GM21447 (cell line): ENCODE measurements around the gene AGAP1.

Experiments
- ATAC-seq: cut with Tn5 transposase; IDR thresholded peaks from one replicate; pipeline ENCODE4 v1.9.1; 2021; ENCODE audit not compliant: unreplicated experiment

The AGAP1 gene

GRCh38 chr2:235605312-235606003, 111.6 kb downstream of the AGAP1 start:
- ATAC-seq: no peak

GRCh38 chr2:235606004-235606715, 112.3 kb downstream of the AGAP1 start:
- no peak for ATAC-seq

DNA sequence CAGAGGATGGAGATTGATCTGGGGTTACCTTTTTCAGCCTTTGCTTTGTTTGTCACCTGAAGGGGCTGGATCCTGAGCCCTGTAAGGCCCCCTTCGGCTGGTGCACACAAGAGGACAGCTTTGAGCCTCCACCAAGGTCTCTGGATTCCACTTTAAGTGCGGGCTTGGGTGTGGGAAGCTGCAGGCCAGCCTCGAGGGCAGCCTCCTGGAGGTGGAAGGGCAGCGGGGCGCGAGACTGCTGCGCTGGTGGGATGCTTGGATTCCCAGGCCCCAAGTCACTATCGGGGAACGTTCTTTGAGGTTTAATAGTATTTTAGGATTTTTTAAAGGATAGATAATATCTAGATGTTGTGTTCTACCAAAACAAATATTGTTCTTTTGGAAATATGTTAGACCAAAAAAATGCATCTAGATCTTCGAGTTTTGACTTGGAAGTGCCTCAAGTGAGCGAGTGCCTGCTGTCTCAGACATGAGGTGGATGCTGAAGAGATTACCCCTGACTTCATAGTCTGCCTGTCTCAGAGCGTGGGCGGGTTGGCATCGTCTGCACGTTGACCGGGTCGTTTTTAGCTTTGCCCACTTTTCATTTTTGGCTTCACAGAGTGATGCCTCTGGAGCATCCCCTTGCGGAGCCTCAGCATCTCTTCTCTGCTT, 113.8 kb downstream of the AGAP1 start:
- no peak for ATAC-seq

DNA sequence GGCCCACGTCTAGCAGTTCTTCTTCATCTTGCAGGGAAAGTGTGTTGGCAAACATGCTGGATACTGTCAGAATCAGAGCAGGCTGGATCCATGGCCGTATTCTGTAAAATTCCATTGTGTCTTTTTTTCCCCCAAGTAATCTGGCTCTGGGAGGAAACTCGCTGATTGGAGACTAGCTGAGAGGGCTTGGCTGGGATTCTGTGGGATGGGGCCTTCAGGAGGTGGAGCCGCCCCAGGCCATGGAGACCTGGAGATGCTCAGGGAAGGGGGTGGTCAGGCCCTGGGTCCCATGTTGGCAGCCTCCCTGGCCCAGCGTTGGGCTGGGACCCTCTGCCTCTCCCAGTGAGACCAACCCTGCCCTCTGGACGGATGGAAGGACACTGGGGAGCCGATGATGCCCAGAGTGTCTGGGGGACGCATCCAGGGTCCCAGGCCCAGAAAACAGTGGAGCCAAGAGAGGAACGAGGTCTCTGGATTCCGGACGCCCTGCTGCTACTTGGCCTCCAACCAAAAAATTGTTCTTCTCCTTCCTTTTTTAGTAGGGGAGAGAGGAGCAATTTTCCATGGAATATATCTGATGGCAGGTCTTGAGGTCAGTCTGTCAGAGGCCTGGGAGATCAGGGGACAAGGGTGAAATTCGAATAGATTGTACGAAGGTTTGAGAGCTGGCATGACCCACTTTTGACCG, 114.5 kb downstream of the AGAP1 start:
- no peak for ATAC-seq

DNA sequence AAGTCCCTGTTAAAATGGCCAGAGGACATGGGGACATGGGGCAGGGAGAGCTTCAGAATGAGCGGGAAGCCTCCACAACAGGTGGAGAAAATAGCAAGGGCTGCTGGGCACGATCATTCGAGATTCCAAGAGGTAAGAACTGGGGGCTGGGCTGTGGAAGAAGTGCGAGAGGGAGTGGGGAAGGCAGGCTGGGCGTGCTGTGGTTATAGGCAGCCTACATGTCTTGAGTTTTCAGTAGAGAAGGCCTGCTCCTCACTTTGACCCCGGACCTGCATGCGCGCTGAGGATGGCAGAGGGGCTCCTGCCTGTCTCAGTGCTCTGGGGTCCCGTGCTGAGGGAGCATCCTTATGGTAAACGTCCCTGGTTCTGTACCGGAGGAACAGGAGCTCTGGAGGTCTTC, 115.5 kb downstream of the AGAP1 start:
- no peak for ATAC-seq

DNA sequence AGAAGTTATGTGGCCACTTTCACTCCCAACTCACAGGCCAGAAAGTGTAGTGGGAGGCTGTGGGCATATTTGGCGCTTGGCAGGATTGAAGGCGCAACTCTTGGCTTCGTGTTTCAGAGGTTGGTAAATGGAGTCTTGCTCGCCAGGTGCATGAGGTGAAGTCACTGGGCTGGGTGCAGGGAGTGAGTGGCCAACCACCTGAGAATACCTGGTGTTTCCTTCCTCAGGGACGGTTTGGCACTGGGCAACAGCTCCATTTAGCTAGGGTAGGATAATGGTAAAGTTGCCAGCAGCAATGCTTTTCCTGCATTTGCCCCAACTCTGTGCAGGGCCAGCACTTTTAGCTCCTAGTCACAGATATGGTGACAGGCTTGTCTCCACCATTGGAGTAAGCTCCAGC, 115.9 kb downstream of the AGAP1 start:
- no peak for ATAC-seq

DNA sequence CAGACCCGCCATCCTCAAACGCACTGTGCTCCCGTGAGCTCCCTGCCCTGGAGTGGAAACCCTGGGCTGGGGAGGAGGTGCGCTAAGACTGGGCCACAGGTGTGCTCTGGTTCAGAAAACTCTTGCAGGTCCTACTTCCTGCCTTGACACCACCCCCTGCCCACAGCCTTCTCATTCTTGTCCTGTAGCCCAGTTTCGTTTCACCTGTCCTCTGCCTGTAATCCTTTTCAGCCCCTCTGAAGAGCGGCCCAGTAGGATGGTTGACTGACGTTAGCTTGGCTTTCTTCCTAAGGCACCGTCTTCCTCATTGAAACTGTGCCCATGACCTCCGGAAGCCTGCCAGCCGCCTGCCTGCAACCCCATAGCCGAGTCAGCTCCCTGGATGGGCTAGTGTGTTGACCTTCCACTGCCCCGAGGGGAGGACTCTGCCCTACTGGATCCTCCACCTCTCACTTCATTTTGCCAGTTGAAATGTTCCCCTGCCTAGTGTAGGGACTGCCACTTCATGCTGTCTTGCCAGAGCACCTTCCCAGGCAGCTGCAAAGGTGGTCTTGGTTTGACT, 116.9 kb downstream of the AGAP1 start:
- ATAC-seq: no peak

DNA sequence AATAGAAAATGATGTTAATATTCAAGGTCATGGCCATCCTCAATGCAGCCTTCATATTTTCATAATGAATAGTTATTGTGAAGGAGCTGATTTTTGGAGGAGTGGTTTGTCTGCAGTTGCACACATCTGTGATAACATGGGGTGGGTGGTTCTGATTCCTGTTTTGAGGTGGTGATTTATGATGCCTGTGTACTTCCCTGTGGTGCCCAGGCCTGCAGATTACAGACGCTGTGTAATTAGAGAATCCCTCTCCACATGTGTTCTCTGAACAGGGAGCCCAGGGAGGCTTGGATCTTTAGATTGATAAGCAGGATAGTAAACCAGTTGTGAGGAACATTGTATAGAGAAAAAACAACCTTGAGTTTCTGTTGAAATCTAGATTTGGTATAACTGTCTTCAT, 117.5 kb downstream of the AGAP1 start:
- no peak for ATAC-seq

GRCh38 chr2:235611756-235612155, 117.9 kb downstream of the AGAP1 start:
- ATAC-seq: no peak

GRCh38 chr2:235612181-235612950, 118.5 kb downstream of the AGAP1 start:
- ATAC-seq: no peak

- ATAC-seq: no peak
These were observed 119.8 kb downstream of the AGAP1 start for GRCh38 chr2:235613649-235614048.

DNA sequence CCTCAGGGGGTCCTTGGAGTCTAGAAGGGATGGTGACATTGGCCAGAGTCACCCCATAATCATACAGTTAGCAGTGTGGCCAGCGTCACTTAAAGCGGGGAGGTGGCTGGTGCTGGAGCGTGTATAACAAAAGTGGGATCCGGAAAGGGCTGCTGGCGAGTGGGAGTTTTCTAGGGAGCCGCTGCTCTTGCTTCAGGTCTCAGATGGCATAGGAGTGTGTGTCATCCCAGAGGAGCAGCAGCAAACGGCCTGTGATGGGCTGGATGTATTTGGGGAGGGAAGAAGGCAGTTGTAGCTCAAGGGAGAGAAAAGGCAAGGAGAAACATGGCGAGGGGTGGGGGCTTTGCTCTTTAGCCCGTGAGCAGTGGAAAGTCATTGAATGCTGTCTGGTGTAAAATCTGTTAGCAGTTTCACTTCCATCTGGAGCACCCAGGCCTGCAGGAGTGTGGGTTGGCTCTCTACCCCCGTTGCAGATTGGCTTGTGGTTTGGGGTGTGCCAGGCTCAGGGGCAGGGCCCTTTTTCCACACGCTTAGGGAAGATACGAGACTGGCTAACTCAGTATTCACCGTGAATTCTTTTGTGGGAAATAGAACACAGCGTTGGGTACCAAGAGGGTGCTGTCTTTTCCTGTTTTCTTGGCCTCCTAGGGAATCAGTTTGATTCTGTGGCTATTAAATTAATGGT, 120.5 kb downstream of the AGAP1 start:
- ATAC-seq: no peak

DNA sequence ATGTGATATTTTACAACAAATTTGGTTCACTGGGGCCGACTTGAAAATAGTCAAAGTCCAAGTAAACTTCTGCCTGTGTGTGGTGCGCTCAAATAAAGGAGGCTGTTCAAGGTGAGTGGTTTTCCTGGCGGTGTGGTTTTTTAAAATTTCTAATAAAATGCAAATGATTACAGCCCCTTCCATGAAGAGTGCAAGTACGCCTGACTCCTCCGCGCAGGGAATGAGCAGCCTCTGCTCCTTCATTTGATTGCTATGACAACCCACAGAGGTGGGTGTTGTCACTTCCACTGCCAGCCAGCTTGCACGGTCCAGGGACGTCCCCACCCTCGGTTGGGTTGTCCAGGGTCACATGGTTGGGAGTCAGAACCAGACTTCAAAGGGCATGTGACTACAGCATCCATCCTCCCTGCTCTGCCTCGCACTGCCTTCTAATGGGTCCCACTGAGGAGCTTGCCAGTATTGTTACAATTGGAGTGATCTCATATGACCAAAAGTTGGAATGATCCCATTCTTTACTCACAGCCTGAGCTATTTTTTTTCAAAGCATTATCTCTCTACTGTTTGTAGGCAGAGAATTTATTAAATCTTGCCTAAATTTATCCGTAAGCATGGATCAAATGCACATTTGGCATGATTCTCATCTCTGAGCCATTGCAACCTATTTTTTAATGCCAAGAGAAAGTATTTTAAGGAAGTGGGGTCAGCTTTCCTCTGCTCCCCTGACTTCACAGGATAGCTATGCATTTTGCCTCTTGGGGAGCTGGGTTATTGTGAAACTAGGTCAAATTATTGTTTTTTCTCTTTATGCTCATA, 121.3 kb downstream of the AGAP1 start:
- ATAC-seq: no peak

DNA sequence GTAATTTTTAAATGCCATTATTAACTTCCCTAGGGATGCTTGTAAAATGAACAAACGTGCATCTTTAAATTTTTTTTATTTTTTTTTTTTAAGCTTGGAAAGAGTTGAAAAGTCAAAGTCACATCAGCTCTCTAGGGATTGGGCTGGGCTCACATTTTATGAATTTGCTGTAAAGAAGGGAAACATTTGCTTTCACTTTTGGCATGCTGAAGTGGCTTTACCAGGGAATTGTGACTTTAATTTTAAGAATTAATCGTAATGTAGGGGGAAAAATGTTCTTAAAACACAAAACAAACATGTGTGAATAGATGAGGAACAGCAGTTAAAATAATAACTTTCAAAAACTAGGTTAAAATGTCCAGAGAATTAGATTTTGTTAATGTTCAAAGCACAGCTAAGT, 123.0 kb downstream of the AGAP1 start:
- ATAC-seq: no peak

GRCh38 chr2:235618039-235618438, 124.2 kb downstream of the AGAP1 start:
- no peak for ATAC-seq

GRCh38 chr2:235619544-235619943, 125.7 kb downstream of the AGAP1 start:
- no peak for ATAC-seq

- ATAC-seq: no peak
These were observed 127.9 kb downstream of the AGAP1 start for GRCh38 chr2:235621736-235622135.

DNA sequence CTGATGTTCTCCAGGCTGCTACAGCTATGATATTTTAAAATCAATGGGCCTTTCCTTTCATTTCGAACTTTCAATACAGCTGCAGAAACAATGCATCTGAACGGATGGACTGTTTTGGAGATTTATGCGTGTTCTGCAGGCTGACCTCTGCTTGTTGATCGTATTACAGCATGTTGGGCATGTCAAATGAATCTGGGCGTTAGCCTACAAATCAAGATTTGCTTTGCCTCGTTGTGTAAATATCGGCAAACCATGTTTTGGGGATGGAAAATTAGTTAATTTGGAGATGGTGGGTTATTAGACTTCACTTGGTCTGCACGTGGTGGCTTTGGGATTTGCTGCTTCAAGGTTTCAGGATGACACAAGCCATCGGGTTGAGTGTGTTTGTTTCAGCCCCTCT, 129.3 kb downstream of the AGAP1 start:
- no peak for ATAC-seq

- no peak for ATAC-seq
These were observed 129.9 kb downstream of the AGAP1 start for GRCh38 chr2:235623752-235624151.
